Spleen (tissue), 7 donors: ENCODE data around the gene NUDT15.

Experiments
- POLR2A ChIP-seq, 3 donors: fragments of 450-650 bp; IDR thresholded peaks; one replicate each; pipeline ENCODE4 v1.5.1; 2017; ENCODE audit warnings: antibody characterized with exemption in 3 of 3, mild to moderate bottlenecking in 1 of 3
- POLR2AphosphoS5 ChIP-seq, 3 donors: sonication (generic); formaldehyde crosslinking; IDR thresholded peaks; one replicate each; pipeline ENCODE4 v1.5.1; 2017; ENCODE audit warnings: antibody characterized with exemption in 3 of 3
- TF ChIP-seq, protein P1 (sequence below), 11 experiments: fragments of 200-600 bp in 7 of 11; fragments of 450-650 bp in 4 of 11; sonication (generic) in 4 of 11; IDR thresholded peaks in 8 of 11; conservative IDR thresholded peaks in 3 of 11; 1 replicate in 7 of 11; 2 replicates in 4 of 11; pipeline versions ENCODE4 v1.4.0 to v1.8.0; 2016 to 2021; ENCODE audit warnings: antibody characterized with exemption in 11 of 11, inconsistent platforms in 4 of 11, mild to moderate bottlenecking in 1 of 11
- donor health status: DM: no; HTN: no; CAD: no; lungs with moderate emphysema.
- donor health status: DM: no; HTN: no; CAD: no.
- donor health status: DM: no; HTN: no; CAD: no.

DNA sequence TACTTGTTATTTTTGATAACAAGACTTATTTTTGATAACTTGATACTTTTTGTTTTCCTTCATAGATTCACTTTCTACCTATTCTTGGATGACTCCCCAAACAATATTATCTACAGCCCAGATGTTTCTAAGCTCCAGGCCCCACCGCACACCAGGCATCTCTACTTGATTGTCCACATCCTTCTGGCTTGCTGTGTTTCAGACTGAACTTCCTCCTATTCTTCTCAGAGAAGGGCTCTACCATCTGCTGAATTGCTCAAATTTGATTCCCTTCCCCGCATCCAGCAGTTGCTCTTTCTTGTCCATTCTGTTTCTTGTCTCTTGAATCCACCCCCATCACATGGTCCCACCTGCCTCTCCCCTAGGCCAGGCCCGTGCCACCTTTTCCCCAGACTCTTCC, 13.0 kb downstream of the NUDT15 start:
- TF ChIP-seq POLR2AphosphoS5 (IDR thresholded peaks at IDR 0.05) (no peak), POLR2A (IDR thresholded peaks at IDR 0.05) (no peak)
- TF ChIP-seq, protein P1, sequence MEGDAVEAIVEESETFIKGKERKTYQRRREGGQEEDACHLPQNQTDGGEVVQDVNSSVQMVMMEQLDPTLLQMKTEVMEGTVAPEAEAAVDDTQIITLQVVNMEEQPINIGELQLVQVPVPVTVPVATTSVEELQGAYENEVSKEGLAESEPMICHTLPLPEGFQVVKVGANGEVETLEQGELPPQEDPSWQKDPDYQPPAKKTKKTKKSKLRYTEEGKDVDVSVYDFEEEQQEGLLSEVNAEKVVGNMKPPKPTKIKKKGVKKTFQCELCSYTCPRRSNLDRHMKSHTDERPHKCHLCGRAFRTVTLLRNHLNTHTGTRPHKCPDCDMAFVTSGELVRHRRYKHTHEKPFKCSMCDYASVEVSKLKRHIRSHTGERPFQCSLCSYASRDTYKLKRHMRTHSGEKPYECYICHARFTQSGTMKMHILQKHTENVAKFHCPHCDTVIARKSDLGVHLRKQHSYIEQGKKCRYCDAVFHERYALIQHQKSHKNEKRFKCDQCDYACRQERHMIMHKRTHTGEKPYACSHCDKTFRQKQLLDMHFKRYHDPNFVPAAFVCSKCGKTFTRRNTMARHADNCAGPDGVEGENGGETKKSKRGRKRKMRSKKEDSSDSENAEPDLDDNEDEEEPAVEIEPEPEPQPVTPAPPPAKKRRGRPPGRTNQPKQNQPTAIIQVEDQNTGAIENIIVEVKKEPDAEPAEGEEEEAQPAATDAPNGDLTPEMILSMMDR (IDR thresholded peaks at IDR 0.05 in 8 of 11, conservative IDR thresholded peaks at IDR 0.05 in 3 of 11): no peak
